Activated CD4-positive, alpha-beta T cell treated with anti-CD3 and anti-CD28 coated beads for 4 hours (primary cell): ENCODE measurements around the gene EPAS1.

Source experiments
- DNase-seq, 2 donors: peaks; one replicate each; pipeline ENCODE4 v3.0.0-alpha.2; 2020

The EPAS1 gene

DNA sequence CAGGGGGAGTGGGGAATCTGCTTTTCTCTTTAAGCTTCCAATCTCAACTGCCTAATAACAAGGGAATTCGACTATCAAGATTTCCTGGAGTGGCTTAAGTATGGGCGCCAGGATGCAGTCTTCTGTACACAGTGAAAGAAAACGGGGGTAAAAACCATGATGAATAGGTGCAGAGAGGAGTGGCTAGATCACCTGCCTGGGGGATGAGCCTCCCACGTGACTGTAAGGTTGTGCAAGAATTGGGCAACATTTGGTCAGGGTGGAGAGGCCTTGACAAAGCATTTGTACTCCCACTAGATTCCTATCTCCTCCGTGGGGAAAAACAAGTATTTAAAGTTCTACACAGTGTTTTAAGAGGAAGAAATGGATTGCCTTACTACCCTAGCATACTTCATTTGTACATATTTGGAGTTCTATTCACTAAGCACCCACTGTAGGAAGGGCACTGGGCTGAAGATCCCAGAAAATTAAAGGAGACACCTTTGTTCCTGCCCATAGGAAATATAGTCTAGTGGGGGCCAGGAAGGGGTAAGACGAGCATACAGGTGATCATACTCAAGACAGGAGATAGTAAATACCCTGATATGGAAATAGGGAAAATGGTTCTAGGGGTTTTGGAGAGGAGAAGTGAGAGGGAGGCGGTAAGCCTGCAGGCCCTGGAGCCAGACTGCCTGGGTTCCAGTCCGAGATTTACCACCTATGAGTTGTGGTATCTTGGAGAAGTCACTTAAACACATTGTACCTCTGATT, 29.2 kb downstream of the EPAS1 start:
- no peak for DNase-seq

DNA sequence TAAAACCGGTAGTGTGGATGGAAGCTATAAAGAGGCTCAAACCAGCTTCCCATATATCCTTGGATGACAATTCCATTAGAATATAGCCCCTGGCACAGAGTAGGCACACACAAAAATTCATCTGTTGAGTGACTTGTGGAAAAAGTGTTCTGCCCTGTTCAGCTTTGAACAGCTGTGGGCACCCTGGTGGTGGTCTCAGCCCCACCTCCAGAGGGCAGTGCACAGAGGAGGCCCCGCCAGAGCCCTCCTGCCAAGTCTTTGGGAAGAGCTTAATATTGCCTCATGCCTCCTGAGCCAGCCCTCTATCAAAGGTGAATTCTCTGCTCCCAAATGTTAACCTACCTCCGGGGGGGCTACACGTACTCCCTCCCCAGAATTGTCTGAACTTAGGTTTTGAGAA, 30.4 kb downstream of the EPAS1 start:
- DNase-seq: no peak

DNA sequence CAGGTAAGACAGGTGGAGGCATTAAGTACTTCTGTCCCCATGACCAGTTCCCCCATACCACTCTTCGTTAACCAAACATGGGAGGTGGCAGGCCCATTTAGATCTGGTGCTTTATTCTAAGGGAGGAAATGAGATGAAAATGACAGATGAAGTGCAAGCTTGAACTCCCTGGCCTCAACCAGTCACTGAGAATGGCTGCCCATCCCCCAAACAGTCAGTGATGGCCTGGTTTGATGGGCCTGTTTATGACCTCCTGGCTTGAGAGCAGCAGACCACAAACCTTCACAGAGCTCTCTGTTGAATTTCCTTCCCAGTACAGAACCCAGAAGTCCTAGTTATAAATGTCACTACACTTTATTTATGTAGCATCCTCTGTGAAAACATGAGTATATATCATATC, 31.1 kb downstream of the EPAS1 start:
- no peak for DNase-seq

DNA sequence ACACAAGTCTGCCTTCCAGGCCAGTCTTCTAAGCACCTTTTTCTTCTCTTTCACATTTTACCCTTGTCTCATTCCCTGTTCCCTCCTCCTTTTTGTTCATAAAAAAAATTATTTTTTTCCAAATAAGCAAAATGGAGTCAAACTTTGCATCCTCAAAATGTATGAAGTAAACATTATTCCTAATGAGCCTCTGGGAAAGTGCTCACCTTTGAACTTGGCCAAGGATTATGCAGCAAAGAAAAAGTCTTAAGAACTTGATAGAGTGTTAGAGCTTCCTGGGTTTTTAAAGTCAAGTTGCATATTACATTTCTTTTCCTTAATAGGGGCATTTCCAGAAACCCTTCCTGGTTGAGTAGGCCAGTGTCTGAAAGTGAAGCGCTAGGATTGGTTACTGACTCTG, 31.6 kb downstream of the EPAS1 start:
- DNase-seq: no peak

DNA sequence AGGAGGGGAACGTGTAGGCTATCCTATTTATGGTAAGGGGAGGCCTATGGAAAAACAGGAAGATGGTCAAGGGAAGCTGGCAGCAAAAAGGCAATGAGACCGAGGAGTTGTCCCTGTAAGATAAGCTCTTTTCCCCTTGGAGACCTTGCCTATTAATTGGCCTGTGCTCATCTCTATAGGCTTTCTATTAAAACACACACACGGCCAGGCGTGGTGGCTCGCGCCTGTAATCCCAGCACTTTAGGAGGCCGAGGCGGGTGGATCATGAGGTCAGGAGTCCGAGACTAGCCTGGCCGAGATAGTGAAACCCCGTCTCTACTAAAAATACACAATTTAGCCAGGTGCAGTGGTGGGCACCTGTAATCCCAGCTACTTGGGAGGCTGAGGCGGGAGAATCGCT, 32.1 kb downstream of the EPAS1 start:
- no peak for DNase-seq

DNA sequence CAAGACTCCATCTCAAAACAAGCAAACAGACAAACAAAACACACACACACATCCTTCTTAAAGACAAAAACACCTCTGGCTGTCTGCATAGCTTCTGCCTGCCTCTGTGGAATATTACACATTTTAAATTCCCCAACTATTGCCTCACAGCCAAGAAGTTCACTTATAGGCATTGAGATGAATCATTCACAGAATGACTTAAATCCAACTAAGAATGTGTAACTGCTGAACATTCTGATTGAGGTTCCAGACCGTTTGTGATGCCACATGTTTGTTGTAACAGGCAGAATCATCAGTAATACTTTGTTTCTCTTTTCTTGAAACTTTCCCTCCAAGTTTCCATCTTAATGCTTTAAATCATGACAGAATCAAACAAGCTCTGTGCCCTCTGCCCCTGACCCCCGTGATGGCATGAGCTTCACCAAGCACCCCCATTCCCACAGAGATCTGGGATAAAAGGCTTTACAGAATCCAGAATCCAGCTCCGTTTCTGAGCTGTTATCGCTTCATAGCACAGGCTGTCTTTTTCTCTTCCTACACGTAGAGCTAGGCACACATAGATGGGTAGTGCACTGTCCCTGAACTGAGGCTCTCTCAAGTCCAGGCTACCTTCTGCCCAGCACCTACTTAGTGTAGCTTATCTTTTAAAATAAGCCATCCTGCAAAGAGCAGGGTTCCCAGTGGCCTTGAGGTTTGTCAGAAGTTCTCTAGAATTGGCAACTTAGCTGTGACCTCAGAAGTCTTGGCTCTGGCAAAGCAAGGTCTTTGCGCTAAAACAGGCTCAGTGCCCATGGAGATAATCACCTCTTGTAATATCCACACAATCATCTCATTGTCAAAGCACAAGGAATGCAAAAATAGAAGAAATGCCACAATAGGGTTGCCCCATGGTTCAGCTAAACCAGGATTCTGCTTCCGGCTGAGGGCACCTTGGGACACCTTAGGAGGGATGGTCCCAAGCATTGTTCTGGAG, 32.9 kb downstream of the EPAS1 start:
- DNase-seq: no peak

DNA sequence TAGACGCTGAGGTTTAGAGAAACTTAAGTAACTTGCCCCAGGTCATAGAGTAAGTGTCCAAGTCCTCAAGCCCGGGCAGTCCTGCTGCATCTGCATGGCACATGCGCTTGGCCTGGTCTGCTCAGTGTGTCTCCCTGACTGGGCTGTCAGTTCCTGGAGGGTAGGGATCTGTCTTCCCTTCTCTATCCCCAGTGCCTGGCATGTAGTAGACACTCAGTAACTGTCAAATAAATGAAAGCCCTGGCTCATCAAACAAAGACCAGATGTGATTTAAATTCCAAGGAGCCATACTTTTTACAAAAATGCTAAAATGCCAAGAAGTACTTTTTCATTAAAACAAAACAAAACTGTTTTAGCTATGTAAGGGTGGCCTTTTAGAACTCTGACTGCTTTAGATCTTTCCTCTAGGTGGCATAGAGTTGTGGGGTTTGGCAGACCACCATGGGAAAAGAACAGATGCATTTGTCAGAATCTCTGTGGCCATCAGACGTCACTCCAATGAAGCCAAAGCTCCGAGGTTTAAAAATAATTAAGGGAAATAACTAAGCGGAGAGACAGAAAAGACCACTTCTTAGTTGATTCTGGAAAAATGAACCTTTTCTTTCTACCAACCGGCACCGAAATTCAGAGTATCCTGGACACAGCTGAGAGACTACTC, 34.0 kb downstream of the EPAS1 start:
- DNase-seq: no peak

DNA sequence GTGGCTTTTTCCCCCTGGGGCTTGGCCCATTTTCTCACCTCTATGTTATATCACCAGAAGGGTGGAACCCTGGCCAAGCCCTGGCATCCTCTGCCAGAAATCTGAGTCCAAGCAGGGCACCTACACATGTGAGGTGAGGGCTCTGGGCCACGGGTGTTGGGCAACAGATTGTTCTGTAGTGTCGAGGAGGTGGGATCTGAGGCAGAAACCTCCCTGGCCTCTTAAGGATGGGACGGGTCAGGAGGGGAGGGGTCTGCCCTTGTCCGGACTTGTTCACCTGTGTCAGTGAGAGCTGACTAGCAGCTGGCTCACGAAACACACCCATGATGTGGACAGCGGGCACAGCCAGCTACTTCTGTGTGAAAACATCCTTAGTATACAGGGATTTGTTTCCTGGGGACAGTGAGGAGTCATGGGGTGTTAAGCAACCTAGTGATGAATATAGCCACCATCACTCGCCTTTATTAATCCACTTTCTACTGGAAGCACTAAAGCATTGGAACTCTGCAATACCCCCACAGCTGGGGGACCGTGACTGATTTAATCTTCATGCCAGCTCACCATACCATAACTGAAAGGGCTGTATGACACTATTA, 35.6 kb downstream of the EPAS1 start:
- no peak for DNase-seq

DNA sequence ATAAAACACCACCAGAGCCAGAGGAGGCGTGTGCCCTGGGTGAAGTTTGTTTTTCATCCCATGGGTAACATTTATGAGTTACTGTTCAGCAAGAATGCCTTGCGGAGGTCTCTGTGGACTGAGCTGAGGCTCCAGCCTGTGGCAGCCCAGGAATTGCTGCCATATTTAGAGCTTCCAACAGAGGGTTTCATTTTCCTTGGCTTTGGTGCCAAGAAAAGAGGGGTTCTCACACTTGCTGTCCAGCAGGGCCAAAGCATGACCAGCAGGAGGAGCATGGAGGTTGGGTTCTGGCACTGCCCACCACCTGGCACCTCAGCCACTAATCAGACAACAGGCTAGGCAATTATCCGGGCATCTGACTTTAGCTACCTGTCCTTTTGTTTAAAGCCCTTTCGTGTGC, 36.7 kb downstream of the EPAS1 start:
- no peak for DNase-seq

DNA sequence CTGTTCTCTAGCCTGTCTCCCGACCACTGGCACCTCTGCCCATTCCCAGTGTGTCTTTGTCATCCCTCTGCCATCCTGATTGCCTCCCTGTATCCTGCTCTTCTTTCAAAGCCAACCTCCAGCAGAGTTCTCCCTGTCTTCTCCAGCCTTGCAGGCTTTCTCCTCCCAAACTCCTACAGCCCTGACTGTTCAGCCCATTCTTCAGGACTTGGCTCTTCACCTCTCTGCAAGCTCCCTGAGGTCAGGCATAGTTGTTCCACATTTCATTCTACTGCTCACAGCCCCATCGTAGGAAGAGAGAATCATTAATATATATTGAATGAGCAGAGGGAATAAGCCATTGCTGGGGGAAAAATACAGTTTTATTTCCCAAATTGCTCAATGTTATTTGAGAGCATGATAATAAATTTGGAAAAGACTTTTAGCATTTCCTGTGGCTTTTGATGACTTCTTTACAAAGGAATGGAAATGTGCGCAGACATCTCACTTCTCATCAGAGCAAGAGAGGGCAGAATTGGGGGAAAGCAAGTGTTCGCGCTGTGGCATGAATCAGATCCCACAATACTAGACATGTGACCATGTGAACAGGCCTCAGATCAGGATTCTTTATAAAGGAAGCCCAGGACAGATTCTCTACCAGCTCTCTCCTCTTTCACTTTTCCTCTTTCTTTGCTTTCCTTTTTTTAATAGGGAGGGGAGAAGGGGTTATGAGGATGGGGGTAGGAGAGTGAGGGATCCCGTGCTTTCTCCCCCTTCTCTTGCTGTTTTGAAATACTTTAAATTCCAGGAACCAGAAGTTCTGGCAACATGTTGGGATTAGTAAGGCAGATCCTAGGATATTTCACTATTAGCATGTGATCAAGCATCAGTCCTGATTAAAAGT, 37.4 kb downstream of the EPAS1 start:
- no peak for DNase-seq

DNA sequence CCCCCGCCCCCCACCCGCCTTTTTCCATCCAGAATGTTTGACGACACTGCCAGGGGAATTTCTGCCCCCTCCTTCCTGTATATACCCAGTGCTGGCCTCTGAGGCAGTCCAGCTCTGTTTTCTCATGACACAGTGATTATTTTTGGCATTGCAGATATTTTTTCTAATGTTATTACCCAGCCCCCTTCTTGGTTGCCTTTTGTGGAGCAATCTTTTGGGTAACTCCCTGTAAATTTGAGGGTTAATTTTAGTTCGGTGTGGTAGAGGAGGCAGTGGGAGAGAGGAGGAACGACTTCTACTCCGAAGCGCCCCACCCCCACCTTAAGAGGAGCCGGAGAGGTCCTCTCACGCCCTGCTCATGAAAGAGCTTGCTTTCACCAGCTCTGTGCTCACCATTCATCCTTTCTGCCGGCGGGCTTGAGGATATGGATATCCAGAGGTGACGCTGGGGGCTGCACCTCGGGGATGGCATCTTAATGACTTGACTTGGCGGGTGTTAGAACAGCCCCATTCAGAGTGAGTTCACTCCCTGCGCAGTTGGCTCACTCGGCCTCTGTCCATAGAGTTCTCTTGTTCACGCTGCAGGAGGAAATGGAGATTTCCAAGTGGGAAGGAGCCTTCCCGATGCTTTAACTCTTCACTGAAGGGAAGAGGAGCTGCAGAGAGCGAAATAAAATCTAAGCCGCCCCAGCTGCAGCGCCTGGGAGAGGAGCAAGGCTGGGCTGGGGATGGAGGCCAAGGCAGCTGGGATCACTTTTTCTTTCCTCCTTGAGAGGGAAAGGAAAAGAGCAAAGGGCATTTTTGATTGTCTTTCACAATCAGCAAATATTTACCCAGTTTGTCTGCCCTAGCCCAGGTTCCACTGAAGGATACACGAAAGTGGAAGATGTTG, 38.4 kb downstream of the EPAS1 start:
- no peak for DNase-seq

DNA sequence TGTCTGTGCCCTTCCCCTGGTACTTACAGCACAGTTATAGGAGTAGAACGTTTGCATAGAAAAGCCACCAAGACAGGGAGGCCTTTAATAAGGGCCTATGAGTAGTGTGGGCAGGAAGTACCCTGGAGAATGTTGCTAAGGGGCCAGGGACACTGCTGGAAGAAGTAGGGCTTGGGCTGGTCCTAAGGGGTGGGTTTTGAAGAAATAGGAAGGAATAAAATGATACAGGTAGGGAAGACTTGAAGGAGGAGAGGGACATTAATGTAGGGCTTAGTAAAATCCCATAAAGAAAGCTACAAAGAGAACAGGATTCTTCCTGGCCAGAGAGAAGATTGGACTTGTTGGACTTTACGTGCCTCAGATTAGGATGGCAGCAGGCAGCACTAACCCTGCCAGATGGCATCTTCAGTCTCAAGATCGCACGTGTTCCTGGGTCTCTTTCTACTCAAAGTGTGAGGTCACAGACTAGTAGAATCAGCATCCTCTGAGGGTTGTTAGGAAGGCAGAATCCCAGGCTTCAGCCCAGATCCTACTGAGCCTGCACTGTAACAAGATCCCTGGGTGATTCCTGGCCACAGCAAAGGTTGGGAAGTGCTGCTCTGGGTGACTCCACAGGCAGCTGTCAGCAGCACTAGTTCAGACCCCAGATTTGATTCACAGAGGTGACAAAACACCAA, 39.2 kb downstream of the EPAS1 start:
- no peak for DNase-seq

DNA sequence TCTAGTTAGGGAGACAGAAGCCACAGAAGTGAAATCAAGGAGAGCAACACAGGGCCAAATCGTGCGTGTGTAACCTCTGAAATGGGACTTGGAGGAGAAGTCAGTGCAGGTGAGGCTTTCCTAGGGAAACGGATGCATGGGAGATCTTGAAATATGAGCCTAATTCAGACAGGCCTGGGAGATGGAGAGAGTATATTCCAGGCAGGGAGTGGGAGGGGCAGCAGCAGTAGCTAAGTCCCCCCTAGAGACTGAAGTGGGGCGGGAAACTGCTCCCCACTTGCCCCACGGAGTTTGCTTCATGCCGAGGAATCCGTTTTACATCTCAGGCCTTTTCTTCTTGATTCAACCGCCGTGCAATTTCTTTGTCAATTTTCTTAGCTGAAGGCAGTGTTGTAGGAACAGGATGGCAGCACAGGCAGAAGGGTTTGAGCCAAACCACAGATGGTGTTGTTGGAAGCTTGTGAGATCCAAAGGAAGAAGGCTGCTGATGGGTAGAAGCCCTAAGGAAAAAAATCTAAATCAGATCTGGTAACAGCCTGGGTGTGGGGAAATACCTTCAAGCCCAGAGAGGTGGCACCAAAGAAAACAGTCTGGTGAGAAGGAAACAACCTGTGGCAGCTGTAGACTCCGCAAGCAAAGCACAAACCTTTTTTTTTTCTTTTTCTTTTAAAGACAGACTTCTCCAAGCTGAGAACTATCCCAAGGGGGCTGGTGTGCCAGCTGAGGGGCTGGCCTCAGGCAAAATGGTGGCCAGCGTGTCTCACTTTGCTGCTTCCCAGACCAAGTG, 40.2 kb downstream of the EPAS1 start:
- no peak for DNase-seq

DNA sequence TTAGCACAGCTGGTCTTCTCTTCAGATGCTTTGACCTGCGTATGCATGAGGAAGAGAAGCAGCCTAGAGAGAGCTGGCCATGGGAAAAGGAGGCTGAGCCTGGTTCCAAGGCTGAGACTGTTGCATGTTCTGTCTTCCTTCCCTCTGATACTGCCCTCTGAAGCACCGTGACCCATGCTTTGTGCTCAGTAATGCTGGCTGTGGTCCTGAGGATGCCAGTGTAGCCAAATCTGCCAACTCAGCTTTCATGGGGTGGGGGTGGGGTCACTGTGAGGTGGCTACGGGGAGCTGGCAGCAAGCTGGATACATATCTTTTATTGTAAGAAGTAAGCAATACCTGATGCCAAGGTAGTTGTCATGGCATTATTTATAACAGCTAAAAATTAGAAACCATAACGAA, 41.5 kb downstream of the EPAS1 start:
- DNase-seq: no peak

DNA sequence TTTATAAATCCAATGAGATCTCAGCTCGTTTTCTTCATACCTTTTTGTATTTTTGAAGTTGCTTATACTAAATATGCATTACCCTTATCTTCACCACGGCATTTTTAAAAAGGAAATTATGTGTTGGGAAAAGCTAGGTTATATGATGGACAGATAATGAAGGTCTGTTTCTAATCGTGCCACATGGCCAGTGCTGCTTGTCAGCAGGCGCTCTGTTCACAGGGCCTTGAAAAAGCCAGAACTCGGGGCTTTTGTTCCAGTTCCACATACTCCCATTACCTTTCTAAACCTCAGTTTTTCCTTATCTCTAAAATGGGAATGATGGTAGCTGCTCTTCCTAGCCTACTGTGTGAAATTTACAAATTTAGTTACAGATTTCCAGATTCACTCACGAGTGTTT, 42.0 kb downstream of the EPAS1 start:
- no peak for DNase-seq

DNA sequence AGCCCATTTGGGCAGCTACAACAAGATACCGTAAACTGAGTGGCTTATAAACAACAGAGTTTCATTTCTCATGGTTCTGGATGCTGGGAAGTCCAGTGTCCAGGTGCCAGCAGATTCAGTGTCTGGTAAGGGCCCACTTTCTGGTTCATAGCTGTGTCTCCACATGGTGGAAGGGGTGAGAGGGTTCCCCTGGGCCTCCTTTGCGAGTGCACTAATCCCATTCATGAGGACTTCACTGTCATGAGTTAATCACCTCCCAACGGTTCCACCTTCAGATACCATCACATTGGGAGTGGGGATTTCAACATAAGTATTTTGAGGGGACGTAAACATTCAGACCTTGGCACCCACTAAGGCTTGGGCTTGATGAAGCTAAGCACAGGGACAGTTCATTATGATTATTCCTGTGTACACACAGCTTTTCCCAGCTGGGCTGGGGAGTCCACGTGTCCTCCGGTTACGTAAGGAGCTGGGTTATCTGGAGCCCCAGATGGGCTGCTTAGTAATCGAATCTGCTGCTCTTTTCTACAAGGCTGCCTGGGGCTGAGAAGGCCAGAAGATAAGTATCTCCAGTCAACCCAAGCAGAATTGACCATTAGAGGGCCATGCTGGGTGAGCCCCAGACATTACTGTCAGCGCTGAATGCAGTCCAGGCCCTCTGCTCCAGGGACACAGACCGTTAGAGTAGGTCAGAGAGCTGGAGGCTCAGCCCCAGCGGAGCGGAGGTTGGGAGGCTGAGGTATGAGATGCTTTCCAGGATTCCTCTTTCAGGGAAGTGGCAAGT, 42.7 kb downstream of the EPAS1 start:
- no peak for DNase-seq

DNA sequence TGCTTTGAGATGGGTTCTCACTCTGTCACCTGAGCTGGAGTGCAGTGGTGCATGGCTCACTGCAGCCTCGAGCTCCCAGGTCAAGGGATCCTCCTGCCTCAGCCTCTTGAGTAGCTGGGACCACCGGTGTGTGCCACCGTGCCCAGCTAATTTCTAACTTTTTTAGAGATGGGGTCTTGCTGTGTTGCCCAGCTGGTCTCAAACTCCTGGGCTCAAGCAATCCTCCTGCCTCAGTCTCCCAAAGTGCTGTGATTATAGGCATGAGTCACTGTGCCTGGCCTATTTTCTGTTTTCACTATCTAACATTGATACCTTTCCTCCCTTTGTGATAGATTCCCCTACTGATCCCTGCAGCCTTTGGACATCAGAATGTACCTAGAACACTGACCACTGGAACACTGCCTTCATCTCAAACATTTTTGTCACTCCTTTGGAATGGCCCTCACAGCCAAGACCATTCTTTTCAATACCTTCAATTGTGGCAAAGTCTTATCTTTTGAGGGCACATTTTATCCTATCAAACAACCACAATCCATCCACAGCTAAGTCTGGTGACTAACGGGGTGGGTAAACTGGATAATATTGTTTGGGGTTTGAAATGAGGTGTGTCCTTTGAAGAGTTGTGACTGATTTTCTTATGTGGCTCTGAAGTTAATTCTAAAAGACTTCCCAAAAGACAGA, 43.7 kb downstream of the EPAS1 start:
- no peak for DNase-seq
